Testis (tissue), 3 donors: Measurements from ENCODE around the gene HLF. TPM values are rescaled to one million over a fixed set of nuclear protein-coding genes. Genes with fewer than 3 reads are reported as not detected.

Source experiments
- DNase-seq: peaks from one replicate; pipeline ENCODE4 v3.0.0-alpha.2; 2019
- H3K27ac ChIP-seq, 2 donors: fragments of 200-600 bp; sonication (generic); one replicate each; pipeline ENCODE4 v1.5.1; 2019
- H3K27me3 ChIP-seq: fragments of 200-600 bp; sonication (generic); one replicate; pipeline ENCODE4 v1.5.1; 2019
- H3K36me3 ChIP-seq: fragments of 200-600 bp; sonication (generic); one replicate; pipeline ENCODE4 v1.5.1; 2017; ENCODE audit warnings: low read depth; ENCODE audit errors: missing control alignments
- H3K4me1 ChIP-seq: fragments of 200-600 bp; sonication (generic); one replicate; pipeline ENCODE4 v1.5.1; 2019
- H3K4me3 ChIP-seq, 2 donors: fragments of 200-600 bp; sonication (generic); one replicate each; pipeline ENCODE4 v1.5.1; 2017 to 2019
- H3K9me3 ChIP-seq: fragments of 200-600 bp; sonication (generic); one replicate; pipeline ENCODE4 v1.5.1; 2017
- POLR2A ChIP-seq: fragments of 450-650 bp; IDR thresholded peaks from one replicate; pipeline ENCODE4 v1.6.1; 2017; ENCODE audit warnings: antibody characterized with exemption, mild to moderate bottlenecking, moderate library complexity
- WGBS, 2 donors: methylation state at CpG; one replicate each; pipeline ENCODE4 v1.1.5; 2018; 5-methylcytosine and 5-hydroxymethylcytosine counted together
- intact Hi-C: fragments of 100-400 bp; cut with DNase I; formaldehyde crosslinking; loops from one replicate; pipeline ENCODE4 v1.15.1; 2023; ENCODE audit warnings: low total_unique reads
- polyA plus RNA-seq: library from polyadenylated mRNA; stranded (reverse); fragments of 350-450 nt; fragmentation: Illumina TruSeq; extraction: RNeasy Lipid Tissue Mini Kit (QIAGEN cat#74804); gene quantifications from one replicate; pipeline ENCODE4 v1.2.3, GENCODE V29; 2014; ENCODE audit warnings: low read depth, low replicate concordance; ENCODE audit not compliant: insufficient read depth
- total RNA-seq, 2 donors: library from RNA; depleted of rRNA; stranded (reverse); fragments of >200 nt; gene quantifications; one replicate each; pipeline ENCODE4 v1.2.3, GENCODE V29; 2016
- TF ChIP-seq, protein P1 (sequence below), 3 experiments: fragments of 450-650 bp in 2 of 3; fragments of 200-600 bp in 1 of 3; sonication (generic) in 1 of 3; IDR thresholded peaks; one replicate each; pipeline ENCODE4 v1.5.1; 2016 to 2019; ENCODE audit warnings: antibody characterized with exemption in 3 of 3, mild to moderate bottlenecking in 2 of 3, moderate library complexity in 1 of 3

The HLF gene
- total and polyA plus RNA-seq, 3 donors from 2014 or later = 7.0 to 23.4 (median 14.5) TPM

GRCh38 chr17:55314784-55315491, 50.2 kb downstream of the HLF start:
- H3K4me1 ChIP-seq = no peaks in the 10 kb centered on the region
- DNase-seq = no peak
- no peaks in the 10 kb centered on the region for H3K9me3 ChIP-seq
- no peaks in the 10 kb centered on the region for H3K27me3 ChIP-seq
- H3K36me3 ChIP-seq = no peaks in the 10 kb centered on the region
- no peak overlapping the region for H3K27ac ChIP-seq
- TF ChIP-seq POLR2A = no peak
- TF ChIP-seq, protein P1, sequence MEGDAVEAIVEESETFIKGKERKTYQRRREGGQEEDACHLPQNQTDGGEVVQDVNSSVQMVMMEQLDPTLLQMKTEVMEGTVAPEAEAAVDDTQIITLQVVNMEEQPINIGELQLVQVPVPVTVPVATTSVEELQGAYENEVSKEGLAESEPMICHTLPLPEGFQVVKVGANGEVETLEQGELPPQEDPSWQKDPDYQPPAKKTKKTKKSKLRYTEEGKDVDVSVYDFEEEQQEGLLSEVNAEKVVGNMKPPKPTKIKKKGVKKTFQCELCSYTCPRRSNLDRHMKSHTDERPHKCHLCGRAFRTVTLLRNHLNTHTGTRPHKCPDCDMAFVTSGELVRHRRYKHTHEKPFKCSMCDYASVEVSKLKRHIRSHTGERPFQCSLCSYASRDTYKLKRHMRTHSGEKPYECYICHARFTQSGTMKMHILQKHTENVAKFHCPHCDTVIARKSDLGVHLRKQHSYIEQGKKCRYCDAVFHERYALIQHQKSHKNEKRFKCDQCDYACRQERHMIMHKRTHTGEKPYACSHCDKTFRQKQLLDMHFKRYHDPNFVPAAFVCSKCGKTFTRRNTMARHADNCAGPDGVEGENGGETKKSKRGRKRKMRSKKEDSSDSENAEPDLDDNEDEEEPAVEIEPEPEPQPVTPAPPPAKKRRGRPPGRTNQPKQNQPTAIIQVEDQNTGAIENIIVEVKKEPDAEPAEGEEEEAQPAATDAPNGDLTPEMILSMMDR (IDR thresholded peaks at IDR 0.05) = no peak
- intact Hi-C loops = no loop called here
- 90 to 95% methylated on average over 8 of the region's 8 CpGs for WGBS, 2 donors
- H3K4me3 ChIP-seq = no peak overlapping the region

- TF ChIP-seq, protein P1 (IDR thresholded peaks at IDR 0.05) = no peak
- TF ChIP-seq POLR2A = no peak
- intact Hi-C loops = no loop called here
- DNase-seq = no peak
- WGBS, 2 donors = 91 to 97% methylated on average over 2 of the region's 2 CpGs
- H3K27me3 ChIP-seq = no peaks in the 10 kb centered on the region
- H3K27ac ChIP-seq = no peak overlapping the region
- H3K4me1 ChIP-seq = no peaks in the 10 kb centered on the region
- no peak overlapping the region for H3K4me3 ChIP-seq
- no peaks in the 10 kb centered on the region for H3K36me3 ChIP-seq
- no peaks in the 10 kb centered on the region for H3K9me3 ChIP-seq
Observed at GRCh38 chr17:55316499-55316898, 51.7 kb downstream of the HLF start.

- no peak for TF ChIP-seq POLR2A
- TF ChIP-seq, protein P1 (IDR thresholded peaks at IDR 0.05) = no peak
- Histone ChIP-seq H3K4me3 (no peak overlapping the region), H3K9me3 (no peaks in the 10 kb centered on the region), H3K27me3 (no peaks in the 10 kb centered on the region), H3K4me1 (no peaks in the 10 kb centered on the region), H3K36me3 (no peaks in the 10 kb centered on the region), H3K27ac (no peak overlapping the region)
- WGBS, 2 donors = 76 to 82% methylated on average over 3 of the region's 3 CpGs
- no peak for DNase-seq
- intact Hi-C loops = no loop called here
Observed at GRCh38 chr17:55317284-55317683, 52.5 kb downstream of the HLF start.

DNA sequence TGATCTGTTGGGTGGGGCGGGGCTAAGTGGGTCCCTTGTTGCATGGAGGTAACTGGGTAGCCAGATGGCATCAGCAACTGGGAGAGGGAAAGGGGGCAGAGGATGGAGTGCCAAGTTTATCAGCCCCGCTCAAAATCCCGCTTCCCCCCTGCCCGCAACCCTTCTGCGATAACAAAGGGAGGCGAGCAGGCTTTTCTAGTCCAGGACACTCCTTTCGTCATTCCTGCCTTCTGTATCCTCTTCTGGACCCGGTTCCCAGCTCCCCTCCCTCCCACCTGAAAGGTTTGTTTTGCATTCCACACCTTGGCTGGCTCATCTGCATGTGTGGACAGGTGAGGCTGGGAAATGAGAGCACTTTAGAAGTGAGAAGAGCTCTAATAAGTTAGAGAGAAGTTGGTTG, 53.3 kb downstream of the HLF start:
- DNase-seq = no peak
- H3K4me3 ChIP-seq = no peak overlapping the region
- H3K9me3 ChIP-seq = no peaks in the 10 kb centered on the region
- TF ChIP-seq POLR2A = no peak
- TF ChIP-seq, protein P1 (IDR thresholded peaks at IDR 0.05) = no peak
- no peaks in the 10 kb centered on the region for H3K27me3 ChIP-seq
- H3K36me3 ChIP-seq = no peaks in the 10 kb centered on the region
- 91 to 95% methylated on average over 8 of the region's 8 CpGs for WGBS, 2 donors
- H3K4me1 ChIP-seq = no peaks in the 10 kb centered on the region
- no peak overlapping the region for H3K27ac ChIP-seq
- intact Hi-C loops = no loop called here
